Stimulated activated CD8-positive, alpha-beta memory T cell treated with anti-CD3 and anti-CD28 coated beads, Interleukin-12 subunit alpha, Interleukin-12 subunit beta, amount 100 ng/mL, for 4 hours (primary cell): ENCODE measurements around the gene CCDC80.
"Not testable (repeated sequence)": the region's sequence is repeated elsewhere in the genome, so short reads cannot be mapped to it uniquely, and the experiment has no call there.

ENCODE experiments used
- DNase-seq: peaks from one replicate; pipeline ENCODE4 v3.0.0-alpha.2; 2020; ENCODE audit warnings: low read depth

CCDC80 gene

GRCh38 chr3:112665009-112665408 is 24.1 kb upstream of the CCDC80 start:
- DNase-seq, result not testable (repeated sequence)

DNA sequence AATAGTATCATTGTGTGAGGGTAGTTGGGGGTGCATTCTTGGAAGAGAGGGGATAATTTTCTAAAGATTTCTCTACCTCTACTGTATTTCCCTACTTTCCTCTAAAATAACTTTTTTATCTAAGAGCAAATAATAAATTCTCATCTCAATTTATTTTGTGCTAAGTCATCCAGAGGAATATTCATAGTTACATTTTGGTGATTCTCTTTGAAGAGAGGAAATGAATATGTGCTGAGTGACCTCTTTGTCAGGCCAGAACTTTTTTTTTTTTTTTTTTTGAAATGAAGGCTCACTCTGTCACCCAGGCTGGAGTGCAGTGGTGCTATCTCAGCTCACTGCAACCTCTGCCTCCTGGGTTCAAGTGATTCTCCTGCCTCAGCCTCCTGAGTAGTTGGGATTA is 15.1 kb upstream of the CCDC80 start:
- no peak for DNase-seq

- no peak for DNase-seq
Observed at GRCh38 chr3:112654979-112655378, 14.0 kb upstream of the CCDC80 start.

DNA sequence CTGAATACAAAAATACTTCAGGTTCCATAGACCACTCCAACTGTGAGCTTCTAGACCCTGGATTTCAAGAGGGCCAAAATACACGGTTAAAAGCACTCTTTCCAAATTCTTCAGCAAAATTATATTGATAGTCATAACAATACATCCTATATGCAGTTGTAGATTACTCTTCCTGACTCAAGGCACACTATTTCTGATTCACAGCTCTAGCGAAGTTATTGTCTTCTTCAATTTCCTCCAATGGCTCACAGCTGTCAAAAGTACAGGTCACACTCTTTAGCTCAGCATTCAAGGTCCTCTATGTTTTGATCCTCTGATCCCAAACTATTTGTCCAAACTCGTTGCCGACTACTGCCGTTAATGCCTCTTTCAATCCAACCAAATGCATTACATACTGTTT is 13.5 kb upstream of the CCDC80 start:
- no peak for DNase-seq

DNA sequence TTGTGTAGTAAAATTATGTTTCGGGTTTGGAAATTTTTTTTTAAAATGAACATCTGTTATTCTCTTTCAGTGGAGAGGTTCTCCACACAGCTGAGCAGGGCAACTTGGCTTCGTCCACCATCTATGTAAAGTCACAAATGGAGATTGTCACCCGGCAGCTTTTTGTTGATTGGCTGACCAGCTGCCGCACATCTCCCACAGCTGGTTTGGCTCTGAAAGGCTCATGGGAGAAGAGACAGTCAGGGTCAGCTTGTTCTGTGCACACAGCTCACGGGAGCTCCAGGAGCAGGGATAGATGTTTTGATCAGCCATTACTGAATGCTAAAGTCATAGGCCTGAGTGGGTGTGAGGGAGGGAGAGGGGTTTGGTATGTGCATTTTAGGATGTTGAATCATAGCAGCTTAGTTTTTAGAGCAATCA is 12.9 kb upstream of the CCDC80 start:
- no peak for DNase-seq

GRCh38 chr3:112653209-112653871 is 12.4 kb upstream of the CCDC80 start:
- DNase-seq, result no peak

DNA sequence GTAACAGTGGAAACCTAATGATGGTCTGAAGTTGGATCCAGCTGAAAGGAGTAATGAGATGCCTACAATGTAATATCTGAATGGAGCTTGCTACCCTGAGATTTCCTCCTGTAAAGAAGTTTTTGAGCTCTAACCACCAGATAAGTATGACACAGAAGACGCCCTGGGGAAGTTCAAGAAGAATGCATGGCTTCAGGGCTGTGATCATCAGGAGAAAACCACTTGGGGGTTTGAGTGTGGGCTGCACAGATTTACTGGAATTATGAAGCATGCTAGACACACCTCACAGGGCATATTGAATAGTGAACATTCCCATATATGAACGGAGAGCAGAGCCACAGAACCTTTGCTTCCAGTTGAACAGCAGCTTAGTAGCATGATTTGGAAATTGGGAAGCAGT is 10.6 kb upstream of the CCDC80 start:
- no peak for DNase-seq

- DNase-seq, result no peak
Observed at GRCh38 chr3:112651071-112651470, 10.1 kb upstream of the CCDC80 start.

DNA sequence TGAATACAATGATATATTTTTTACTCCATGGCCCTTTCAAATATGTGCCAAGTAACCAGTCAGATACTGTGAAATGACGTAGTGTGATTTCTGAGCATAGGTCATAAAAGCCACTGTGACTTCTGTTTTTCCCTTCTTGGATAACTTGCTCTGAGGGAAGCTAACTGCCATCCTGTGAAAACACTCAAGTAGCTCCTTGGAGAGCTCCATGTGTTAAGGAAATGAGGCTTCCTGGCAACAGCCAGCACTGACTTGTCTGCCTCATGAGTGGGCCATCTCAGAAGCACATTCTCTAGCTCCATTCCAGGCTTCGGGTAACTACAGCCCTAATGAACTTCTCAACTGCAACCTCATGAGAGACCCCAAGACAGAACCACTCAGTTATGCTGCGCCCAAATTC is 9.5 kb upstream of the CCDC80 start:
- no peak for DNase-seq

DNA sequence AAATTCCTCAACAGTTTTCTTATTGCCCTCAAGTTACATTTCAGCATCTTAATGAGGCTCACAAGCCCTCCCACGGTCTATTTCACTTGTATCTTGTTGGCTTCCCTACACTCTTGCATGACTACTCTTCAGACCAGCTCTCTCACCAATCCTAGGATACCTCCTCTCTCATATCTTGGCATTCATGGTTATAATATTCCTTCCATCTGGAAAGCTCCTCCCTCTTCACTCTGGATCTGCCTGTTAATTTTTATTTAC is 8.5 kb upstream of the CCDC80 start:
- DNase-seq, result no peak

DNA sequence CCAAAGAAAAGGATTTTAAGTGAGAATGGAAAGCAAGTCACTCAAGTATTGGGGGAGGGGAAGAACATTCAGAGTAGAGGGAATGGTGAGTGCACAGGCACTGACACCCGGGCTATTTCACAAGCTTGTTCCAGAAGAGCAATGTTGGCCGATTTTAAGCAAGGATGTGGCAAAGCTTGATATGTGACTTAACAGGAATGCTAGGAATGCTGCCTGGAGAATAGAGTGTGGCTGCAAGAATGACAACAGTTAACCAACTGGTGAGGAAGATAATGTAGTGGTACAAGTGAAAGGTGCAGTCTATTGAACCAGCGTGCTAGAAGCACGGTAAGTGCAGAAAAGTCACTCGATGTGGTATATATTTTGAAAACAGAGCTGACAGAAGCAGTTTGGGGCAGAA is 6.2 kb upstream of the CCDC80 start:
- DNase-seq, result no peak

GRCh38 chr3:112646623-112647022 is 5.7 kb upstream of the CCDC80 start:
- no peak for DNase-seq

- DNase-seq, result no peak
Observed at GRCh38 chr3:112644453-112644852, 3.5 kb upstream of the CCDC80 start.

DNA sequence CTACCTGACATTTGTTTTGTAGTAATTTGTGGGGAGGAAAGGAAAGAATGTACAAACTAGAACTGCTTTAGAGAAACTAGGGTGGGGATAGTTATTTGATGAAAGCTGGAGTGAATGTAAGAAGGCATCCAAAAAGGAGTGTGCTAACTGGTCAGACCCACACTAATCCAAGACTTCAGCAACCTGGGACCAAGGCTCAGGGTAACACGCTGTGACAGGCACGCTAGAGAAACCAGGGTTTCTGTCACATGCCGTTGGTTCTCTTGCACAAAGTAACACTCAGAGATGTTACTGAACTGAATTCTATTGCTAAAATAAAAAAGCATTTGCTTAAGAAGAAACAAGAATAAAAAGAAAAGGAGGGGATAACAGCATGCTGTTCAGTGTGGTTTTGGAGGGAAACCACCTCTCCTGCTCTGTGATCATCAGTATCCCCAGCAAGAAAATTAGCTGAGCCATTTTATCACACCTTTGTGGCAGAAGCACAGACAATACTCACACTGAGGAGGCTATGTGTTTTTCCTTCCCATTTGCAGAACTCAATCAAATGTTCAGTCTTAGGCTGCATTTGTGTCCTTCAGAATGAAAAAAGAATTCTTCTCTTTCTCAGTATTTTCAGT is 2.8 kb upstream of the CCDC80 start:
- no peak for DNase-seq

DNA sequence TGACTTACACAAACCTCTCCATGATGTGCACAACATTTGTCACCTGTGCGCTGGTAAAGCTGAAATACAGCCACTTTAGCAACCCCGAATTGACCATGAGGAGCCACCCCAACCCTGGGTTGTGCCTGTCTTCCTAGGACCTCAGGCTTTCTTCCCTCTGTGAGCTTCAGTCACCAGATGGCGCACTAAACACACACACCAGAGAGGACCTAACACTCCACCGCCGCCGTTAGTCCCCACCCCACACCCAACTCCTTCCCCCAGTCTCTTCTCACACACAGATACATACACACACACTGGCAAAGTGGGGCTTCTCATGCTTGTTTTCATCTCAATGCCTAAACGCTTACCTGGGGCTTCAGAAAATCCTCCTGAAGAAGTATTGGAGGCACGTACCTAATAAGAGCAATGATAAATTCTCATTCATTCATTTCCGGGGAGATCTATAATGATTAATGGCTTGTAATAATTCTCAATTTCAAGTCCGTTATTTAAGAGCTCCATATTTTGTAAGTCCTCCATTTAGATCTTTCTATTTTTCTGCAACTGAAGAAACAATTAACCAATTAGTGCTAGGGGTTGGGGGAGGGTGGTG is 2.1 kb upstream of the CCDC80 start:
- DNase-seq, result peak; percentile 53

- DNase-seq, result no peak
Observed at GRCh38 chr3:112640276-112640929, 540 bp downstream of the CCDC80 start.

DNA sequence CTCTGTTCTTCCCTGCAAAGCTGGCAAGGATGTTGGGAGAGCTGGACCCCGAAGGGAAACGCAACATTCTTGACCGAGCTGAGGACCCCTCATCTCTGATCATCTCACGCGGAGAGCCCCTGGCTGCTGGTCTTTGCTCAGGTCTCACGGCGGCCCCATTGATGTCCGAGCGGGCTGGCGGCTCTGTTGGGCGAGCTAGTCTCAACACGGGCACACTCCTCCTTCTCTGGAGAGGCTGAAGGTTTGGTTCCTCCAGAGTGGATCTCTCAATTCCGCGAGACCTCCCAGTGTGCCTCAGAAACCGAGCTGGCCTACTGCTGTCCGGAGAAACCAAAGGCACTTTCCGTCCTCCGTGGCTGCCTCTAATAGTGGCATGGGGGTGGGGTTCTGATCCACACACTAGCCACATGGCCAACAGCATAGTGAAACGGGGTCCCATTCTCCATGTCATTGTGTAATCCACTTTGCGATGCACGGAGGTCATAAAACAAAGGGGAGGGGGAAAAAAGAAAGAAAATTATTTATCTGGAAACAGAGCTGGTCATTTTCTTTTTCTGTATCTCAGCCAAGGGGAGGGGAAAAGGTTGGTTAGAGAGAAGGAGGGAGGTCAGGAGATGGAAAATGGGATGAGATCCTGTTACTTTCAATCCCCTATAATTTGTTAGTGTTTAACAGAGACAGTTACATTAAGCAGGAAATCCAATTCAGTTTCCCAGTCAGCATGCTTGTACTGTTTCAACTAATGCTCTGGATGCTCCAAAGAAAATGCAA is 1.3 kb downstream of the CCDC80 start:
- DNase-seq, result no peak

DNA sequence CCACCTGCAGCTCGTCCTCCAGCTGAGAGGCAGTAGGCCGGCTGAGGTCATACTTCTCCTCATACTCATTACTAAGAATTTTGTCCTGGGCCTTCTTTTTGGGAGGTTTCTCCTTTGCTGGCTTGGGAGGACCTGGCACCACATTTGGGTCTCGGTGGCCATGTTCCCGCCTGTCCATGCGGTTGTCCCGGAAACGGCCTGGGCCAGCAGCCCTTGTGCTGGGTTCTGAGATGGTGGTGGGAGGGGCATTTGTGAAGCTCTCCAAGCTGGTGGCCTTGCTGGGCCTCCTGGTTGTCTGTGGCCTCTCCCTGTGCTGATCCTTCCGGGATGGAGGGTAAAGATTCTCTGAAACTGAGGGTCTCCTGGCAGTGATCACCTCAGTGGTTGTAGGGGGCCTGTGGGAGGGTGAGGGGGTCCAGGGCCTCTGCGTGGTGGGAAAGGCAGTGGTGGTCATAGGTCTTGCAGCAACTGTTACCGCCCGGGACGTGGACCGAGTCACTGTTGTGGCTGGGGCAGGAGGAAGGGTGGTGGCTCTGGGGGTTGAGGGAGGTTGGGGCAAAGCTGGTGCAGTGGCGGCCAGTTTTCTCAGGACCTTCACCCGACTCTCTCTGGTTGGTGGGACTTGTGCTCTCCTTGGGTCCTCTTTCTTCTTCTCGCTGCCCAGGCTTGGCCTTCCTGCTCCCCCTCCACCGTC is 2.5 kb downstream of the CCDC80 start:
- no peak for DNase-seq

DNA sequence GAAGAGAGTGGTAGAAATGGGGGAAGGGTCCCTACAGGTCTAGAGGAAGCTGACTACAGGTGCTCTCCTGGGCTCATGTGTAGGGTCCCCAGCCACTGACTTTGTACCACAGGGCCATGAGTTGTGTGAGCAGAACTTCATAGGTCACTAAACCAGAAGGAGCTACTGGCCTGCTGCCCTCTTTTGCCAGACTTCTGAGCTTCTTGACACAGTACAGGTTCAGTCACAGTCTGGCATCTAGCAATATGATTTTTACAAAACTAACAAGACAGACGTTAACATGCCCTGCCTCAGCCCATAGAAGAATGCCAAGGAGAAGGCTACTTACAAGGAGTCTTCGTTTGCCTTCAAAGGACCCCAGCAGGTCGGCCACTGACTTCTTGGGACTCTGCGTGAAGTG is 3.2 kb downstream of the CCDC80 start:
- no peak for DNase-seq

DNA sequence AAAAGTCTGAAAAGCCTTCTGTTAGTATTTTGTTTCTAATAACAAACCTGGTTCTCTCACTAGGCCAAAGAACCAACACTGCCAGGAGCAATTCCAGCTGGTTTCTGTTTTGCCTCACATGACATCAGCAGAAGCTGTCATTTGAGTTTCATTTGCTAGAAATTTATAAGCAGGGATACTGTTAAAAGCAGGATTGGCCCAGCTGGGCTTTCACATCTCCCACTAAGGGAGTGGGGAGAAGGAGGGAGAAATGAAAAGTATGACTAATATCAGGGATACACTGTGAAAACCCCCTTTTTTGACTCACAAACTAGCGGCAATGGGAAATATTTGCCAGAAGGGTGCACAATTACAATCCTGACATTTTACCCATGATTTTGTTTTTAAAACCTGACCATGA is 5.3 kb downstream of the CCDC80 start:
- no peak for DNase-seq

- no peak for DNase-seq
Observed at GRCh38 chr3:112634786-112635541, 6.0 kb downstream of the CCDC80 start.
